Pancreas (tissue), 10 donors: Measurements from ENCODE around the gene CD58. TPM values are rescaled to one million over a fixed set of nuclear protein-coding genes. Genes with fewer than 3 reads are reported as not detected.

ENCODE experiments used
- ATAC-seq, 4 donors: fragments of 200-7000 bp; cut with Tn5 transposase; one replicate each; pipeline versions ENCODE4 v1.8.0 to v1.9.1; 2020; ENCODE audit warnings: mild to moderate bottlenecking in 4 of 4, moderate library complexity in 4 of 4
- DNase-seq, 6 donors: peaks; one replicate each; pipeline ENCODE4 v3.0.0-alpha.2; 2020
- FAIRE-seq: peaks from 2 replicates; lab custom pipeline; 2012; peaks lifted over from hg19 to GRCh38; lab: Jason Lieb, UNC
- H3K27ac ChIP-seq, 4 donors: fragments of 200-600 bp; sonication (generic); 1 replicate in 3 of 4; 2 replicates in 1 of 4; pipeline versions ENCODE4 v1.5.0 to v1.8.0; 2020
- H3K27me3 ChIP-seq, 4 donors: fragments of 200-600 bp; one replicate each; pipeline ENCODE4 v1.8.0; 2021
- H3K36me3 ChIP-seq, 3 donors: fragments of 200-600 bp; sonication (generic) in 1 of 3; one replicate each; pipeline versions ENCODE4 v1.5.0 to v1.8.0; 2020 to 2021
- H3K4me1 ChIP-seq, 3 donors: fragments of 200-600 bp; one replicate each; pipeline ENCODE4 v1.8.0; 2021
- H3K4me3 ChIP-seq, 4 donors: fragments of 200-600 bp; sonication (generic) in 2 of 4; one replicate each; pipeline versions ENCODE4 v1.5.0 to v1.8.0; 2020 to 2021
- H3K9me3 ChIP-seq, 4 donors: fragments of 200-600 bp; one replicate each; pipeline ENCODE4 v1.8.0; 2021
- CTCF ChIP-seq, 4 donors: fragments of 200-600 bp; sonication (generic) in 3 of 4; IDR thresholded peaks; one replicate each; pipeline versions ENCODE4 v1.5.0 to v1.8.0; 2021; ENCODE audit warnings: antibody characterized with exemption in 4 of 4
- WGBS, 2 donors: extraction: QIAGEN DNeasy Blood & Tissue Kit; methylation state at CpG; one replicate each; pipeline ENCODE4 v1.1.7; 2013; 5-methylcytosine and 5-hydroxymethylcytosine counted together
- intact Hi-C, 3 donors: fragments of 100-400 bp; cut with DNase I; formaldehyde crosslinking; loops; one replicate each; pipeline versions ENCODE4 v1.11.1 to v1.14.2; 2022
- microRNA-seq, 2 donors: library from miRNA; unstranded; fragments of <30 nt; microRNA quantifications; one replicate each; pipeline versions ENCODE4 to v1.1.0, GENCODE V29; 2019 to 2020
- polyA plus RNA-seq, 2 donors: library from polyadenylated mRNA; stranded (reverse); fragments of 200-250 nt; gene quantifications; one replicate each; pipeline ENCODE4 v1.2.3, GENCODE V29; 2013
- total RNA-seq, 6 donors: library from RNA; stranded (reverse); fragmentation: NEBNext Ultra II Directional in 4 of 6; extraction: Animal tissue kit (Norgen Biotek cat#: 25700) in 4 of 6; gene quantifications; one replicate each; pipeline versions ENCODE4 v1.2.1 to v1.2.4, GENCODE V29; 2021 to 2023
- donor health status: healthy with polysubstance abuse.
- donor health status: DM: no; HTN: no; CAD: no; lungs with moderate emphysema.
- donor health status: DM: no; HTN: no; CAD: no.
- donor health status: control.
- donor health status: control.
- donor health status: Bipolar disorder and iron deficiency.
- donor health status: DM: yes; HTN: yes; CAD: no.
- donor health status: DM: no; HTN: no; CAD: no.
- donor health status: DM: no; HTN: no; CAD: no.
- donor health status: DM: yes; HTN: yes; CAD: no.

The CD58 gene
- total and polyA plus RNA-seq, 8 donors: 1.7 to 9.1 (median 4.0) TPM

- WGBS, 2 donors: 60 to 61% methylated on average over 10 of the region's 10 CpGs
- no peaks in the 10 kb centered on the region for H3K27me3 ChIP-seq
- FAIRE-seq: no peak
- H3K4me1 ChIP-seq: peaks cover 0 to 22% (median 2%) of the 10 kb centered on the region in 3 donors
- no peaks in the 10 kb centered on the region for H3K9me3 ChIP-seq
- peak overlapping the region in 3 of 4 donors; percentile 26 to 72 (median 64) for H3K27ac ChIP-seq
- H3K4me3 ChIP-seq: no peak overlapping the region
- TF ChIP-seq CTCF (IDR thresholded peaks at IDR 0.05): no peak
- intact Hi-C loops: no loop called here
- H3K36me3 ChIP-seq: no peaks in the 10 kb centered on the region
- no peak for DNase-seq
- ATAC-seq: peak in 3 of 4 donors; percentile 80 to 90 (median 86)
These were observed 104.8 kb downstream of the CD58 start for GRCh38 chr1:116465845-116466685.

GRCh38 chr1:116465477-116465844 is 105.4 kb downstream of the CD58 start:
- Histone ChIP-seq H3K27ac (peak overlapping the region in 3 of 4 donors; percentile 26 to 72 (median 64)), H3K4me3 (no peak overlapping the region), H3K4me1 (peaks cover 0 to 22% (median 2%) of the 10 kb centered on the region in 3 donors), H3K36me3 (no peaks in the 10 kb centered on the region), H3K27me3 (no peaks in the 10 kb centered on the region), H3K9me3 (no peaks in the 10 kb centered on the region)
- no peak for TF ChIP-seq CTCF (IDR thresholded peaks at IDR 0.05)
- ATAC-seq: no peak
- WGBS, 2 donors: 64 to 68% methylated on average over 4 of the region's 4 CpGs
- intact Hi-C loops: no loop called here
- FAIRE-seq: no peak
- DNase-seq: no peak

Small RNA genes within 50 kb of the gene (microRNA-seq; reads per million reads assigned to microRNA genes)
- gene MIR548AC: 0 reads per million in 2 donors

Other genes with a start within 250 kb of the CD58 start
- gene ATP1A1, start 197.8 kb downstream of the CD58 start, total RNA-seq: 100 to 1,000 TPM; 338 to 735 (median 584) TPM
- 100 to 1,000 TPM; 226 to 459 TPM for gene ATP1A1, start 197.8 kb downstream of the CD58 start, polyA plus RNA-seq
- 10 to 100 TPM in 1 of 6 donors, 1 to 10 TPM in 5; 2.5 to 10.5 (median 2.8) TPM for gene IGSF3, start 96.7 kb upstream of the CD58 start, total RNA-seq
- 1 to 10 TPM; 1.8 to 2.0 TPM for gene IGSF3, start 96.7 kb upstream of the CD58 start, polyA plus RNA-seq
- 1 to 10 TPM in 3 of 6 donors, under 1 TPM in 3; 0.16 to 1.9 (median 1.1) TPM for gene CD2, start 183.4 kb upstream of the CD58 start, total RNA-seq
- gene CD2, start 183.4 kb upstream of the CD58 start, polyA plus RNA-seq: under 1 TPM; 0.61 to 0.72 TPM